Measurements from ENCODE around the gene EFR3B. TPM values are rescaled to one million over a fixed set of nuclear protein-coding genes. Genes with fewer than 3 reads are reported as not detected.

Gene EFR3B
- polyA plus RNA-seq, 2 of the 4 experiments (the other 2 are of a cell fraction) = 6.5 to 12.5 TPM

- no peak for FAIRE-seq
- POLR2A ChIA-PET = no interaction called here
Measured at GRCh38 chr2:25131253-25131566, 89.3 kb downstream of the EFR3B start.

GRCh38 chr2:25131567-25132298 is 89.9 kb downstream of the EFR3B start:
- no peaks in the 10 kb centered on the region for H3K9me3 ChIP-seq
- TF ChIP-seq CBX8 (IDR thresholded peaks at IDR 0.05) (no peak), CHD2 (IDR thresholded peaks at IDR 0.05; ENCODE audit: low read length, partially characterized antibody) (no peak), JUN (IDR thresholded peaks at IDR 0.05) (no peak), CEBPB (IDR thresholded peaks at IDR 0.05) (no peak), ELK1 (IDR thresholded peaks at IDR 0.05; ENCODE audit: low read depth, low read length) (no peak), NR3C1 (IDR thresholded peaks at IDR 0.05) (no peak), EHF (CRISPR knock-in tag; IDR thresholded peaks at IDR 0.05) (no peak), MAFK (IDR thresholded peaks at IDR 0.05; ENCODE audit: partially characterized antibody) (no peak), ZSCAN20 (CRISPR knock-in tag; IDR thresholded peaks at IDR 0.05) (no peak), BCL3 (IDR thresholded peaks at IDR 0.05) (no peak), TFCP2L1 (CRISPR knock-in tag; IDR thresholded peaks at IDR 0.05) (no peak), MAZ (IDR thresholded peaks at IDR 0.05; ENCODE audit: borderline replicate concordance, low read depth, low read length) (no peak), E2F6 (IDR thresholded peaks at IDR 0.05; ENCODE audit: borderline replicate concordance, low read depth) (no peak), HOXB5 (CRISPR knock-in tag; IDR thresholded peaks at IDR 0.05) (no peak), CTCF (IDR thresholded peaks at IDR 0.05) (no peak), MYC (IDR thresholded peaks at IDR 0.05; ENCODE audit: borderline replicate concordance, low read length) (no peak)
- POLR2A ChIA-PET = no interaction called here
- WGBS (ENCODE audit: missing lambda C conversion rate) = 92% methylated on average over 35 of the region's 53 CpGs
- H3K4me2 ChIP-seq = no peak overlapping the region
- H3K4me1 ChIP-seq = peaks cover 4% of the 10 kb centered on the region; the same call in 2 of the 3 replicates
- FAIRE-seq = no peak
- no peak overlapping the region for H3K4me3 ChIP-seq
- H3K27ac ChIP-seq = no peak overlapping the region
- CTCF ChIA-PET = interaction anchor here (0.5 to 16.4 kb wide), 6 partner anchors 9 to 304 kb away, joined by 3 to 375 read pairs (median 42); no protein-coding TSS in a partner anchor
- no peak for DNase-seq (ENCODE audit: low read depth in 1 of 2, low spot score in 1 of 2)
- no peak for ATAC-seq

More at GRCh38 chr2:25131253-25131566, 89.3 kb downstream of the EFR3B start:
- no peak for DNase-seq (ENCODE audit: low read depth in 1 of 2, low spot score in 1 of 2)
- TF ChIP-seq NR3C1 (IDR thresholded peaks at IDR 0.05) (no peak), REST (IDR thresholded peaks at IDR 0.05) (no peak), TP53 (CRISPR knock-in tag; IDR thresholded peaks at IDR 0.05) (no peak), HOXB13 (CRISPR knock-in tag; IDR thresholded peaks at IDR 0.05; ENCODE audit: low read depth) (no peak), MAZ (IDR thresholded peaks at IDR 0.05; ENCODE audit: borderline replicate concordance, low read depth, low read length) (no peak), USF2 (IDR thresholded peaks at IDR 0.05) (no peak)
- WGBS (ENCODE audit: missing lambda C conversion rate) = 90% methylated on average over 14 of the region's 24 CpGs
- no peak for ATAC-seq
- Histone ChIP-seq H3K27ac (no peak overlapping the region), H3K4me1 (peaks cover 4% of the 10 kb centered on the region; the same call in 2 of the 3 replicates), H3K4me3 (no peak overlapping the region), H3K4me2 (no peak overlapping the region), H3K9me3 (no peaks in the 10 kb centered on the region)
- CTCF ChIA-PET = interaction anchor here (1.5 to 16.4 kb wide), 9 partner anchors 9 to 304 kb away, joined by 4 to 375 read pairs (median 23); no protein-coding TSS in a partner anchor
